Left renal cortex interstitium (tissue), 4 donors: ENCODE measurements around the gene CCNL2. TPM values are rescaled to one million over a fixed set of nuclear protein-coding genes. Genes with fewer than 3 reads are reported as not detected.
"Not testable (repeated sequence)": the region's sequence is repeated elsewhere in the genome, so short reads cannot be mapped to it uniquely, and the experiment has no call there.

Experiments
- DNase-seq, 4 donors: peaks; one replicate each; pipeline ENCODE4 v3.0.0-alpha.2; 2013; ENCODE audit warnings: low read depth in 4 of 4, low spot score in 2 of 4, missing footprints in 1 of 4
- polyA plus RNA-seq, 4 donors: library from polyadenylated mRNA; unstranded; fragments of 120-200 nt; gene quantifications; one replicate each; pipeline ENCODE4 v1.2.1, GENCODE V29; 2013; ENCODE audit not compliant: insufficient read length in 4 of 4

The CCNL2 gene
- polyA plus RNA-seq, 4 donors = 178 to 392 (median 277) TPM

GRCh38 chr1:1402072-1402900, 3.2 kb upstream of the CCNL2 start:
- DNase-seq = no peak

GRCh38 chr1:1401457-1402010, 2.4 kb upstream of the CCNL2 start:
- DNase-seq = no peak

- no peak for DNase-seq
Measured at GRCh38 chr1:1400576-1401456, 1.7 kb upstream of the CCNL2 start.

GRCh38 chr1:1399872-1400575, 889 bp upstream of the CCNL2 start:
- no peak for DNase-seq

- no peak for DNase-seq
Measured at GRCh38 chr1:1398677-1399186, 403 bp downstream of the CCNL2 start.

- DNase-seq = no peak
Measured at GRCh38 chr1:1397839-1398523, 1.2 kb downstream of the CCNL2 start.

- DNase-seq = no peak
Measured at GRCh38 chr1:1395166-1395565, 4.0 kb downstream of the CCNL2 start.

- DNase-seq = no peak
Measured at GRCh38 chr1:1394116-1394515, 5.0 kb downstream of the CCNL2 start.

- DNase-seq = no peak
Measured at GRCh38 chr1:1393428-1393827, 5.7 kb downstream of the CCNL2 start.

GRCh38 chr1:1393014-1393413, 6.1 kb downstream of the CCNL2 start:
- DNase-seq = no peak

- DNase-seq = no peak
Measured at GRCh38 chr1:1391225-1391624, 7.9 kb downstream of the CCNL2 start.

- no peak for DNase-seq
Measured at GRCh38 chr1:1390675-1391074, 8.5 kb downstream of the CCNL2 start.

- no peak for DNase-seq
Measured at GRCh38 chr1:1388078-1388472, 11.1 kb downstream of the CCNL2 start.

GRCh38 chr1:1387098-1388077, 11.7 kb downstream of the CCNL2 start:
- DNase-seq = no peak

- no peak for DNase-seq
Measured at GRCh38 chr1:1385931-1386330, 13.2 kb downstream of the CCNL2 start.

- DNase-seq = not testable (repeated sequence)
Measured at GRCh38 chr1:1385339-1385738, 13.8 kb downstream of the CCNL2 start.

GRCh38 chr1:1381294-1381693, 17.8 kb downstream of the CCNL2 start:
- DNase-seq = no peak

- no peak for DNase-seq
Measured at GRCh38 chr1:1380860-1381259, 18.3 kb downstream of the CCNL2 start.
